Measurements from ENCODE around the gene TRIM26. TPM values are rescaled to one million over a fixed set of nuclear protein-coding genes. Genes with fewer than 3 reads are reported as not detected.

TRIM26 gene
- total and polyA plus RNA-seq, 2 experiments from 2014 or later, result 11.0 to 38.0 TPM

- Histone ChIP-seq H3K27ac (ENCODE audit: low read depth) (no peak overlapping the region), H3K79me2 (replicated peaks; ENCODE audit: insufficient read depth) (peaks cover 51% of the 10 kb centered on the region), H3K36me3 (ENCODE audit: insufficient read depth) (0 out of 2 replicates have a peak, but pooled peaks cover 7% of the 10 kb centered on the region), H3K4me2 (peak overlapping the region; percentile 37), H3F3A (replicated peaks; ENCODE audit: low read depth) (no peaks in the 10 kb centered on the region; the same call in 1 of the 2 replicates), H4K20me1 (replicated peaks; ENCODE audit: insufficient read depth) (peaks cover 34% of the 10 kb centered on the region), H3K9me2 (ENCODE audit: insufficient read depth) (no peaks in the 10 kb centered on the region), H2AFZ (no peak overlapping the region), H3K4me3 (no peak overlapping the region), H3K4me1 (ENCODE audit: insufficient read depth) (peaks cover 30% of the 10 kb centered on the region), H3K27me3 (ENCODE audit: insufficient read depth) (no peaks in the 10 kb centered on the region)
- no peaks in the 10 kb centered on the region for H3K9me3 Mint-ChIP-seq
- peaks cover 25% of the 10 kb centered on the region for H3K4me1 Mint-ChIP-seq
- TF ChIP-seq STAT1 (IDR thresholded peaks at IDR 0.05; ENCODE audit: unreplicated experiment), result no peak
- no peak for TF ChIP-seq ETS1 (IDR thresholded peaks at IDR 0.05)
- no peak for TF ChIP-seq ZNF462 (CRISPR knock-in tag; IDR thresholded peaks at IDR 0.05)
- TF ChIP-seq JUNB (IDR thresholded peaks at IDR 0.05; ENCODE audit: unreplicated experiment), result no peak
- no peak for DNase-seq (ENCODE audit: low spot score)
- peaks cover 25% of the 10 kb centered on the region for H3K36me3 Mint-ChIP-seq (ENCODE audit: low read depth)
- ATAC-seq, result no peak
- no peak overlapping the region for H3K27ac Mint-ChIP-seq
- peaks cover 8% of the 10 kb centered on the region for H3K27me3 Mint-ChIP-seq (ENCODE audit: insufficient read depth, low read depth, poor library complexity)
- H3K4me3 Mint-ChIP-seq, result no peak overlapping the region
These were observed 10.8 kb downstream of the TRIM26 start for GRCh38 chr6:30202366-30202765.

Measured in GM23338 (cell line).